NCI-H446 (cell line): ENCODE data around the gene TIMP4.

ENCODE experiments used
- DNase-seq, 2 experiments: peaks; one replicate each; lab custom pipeline; 2025; lab: John Stamatoyannopoulos, UW

Gene TIMP4

DNA sequence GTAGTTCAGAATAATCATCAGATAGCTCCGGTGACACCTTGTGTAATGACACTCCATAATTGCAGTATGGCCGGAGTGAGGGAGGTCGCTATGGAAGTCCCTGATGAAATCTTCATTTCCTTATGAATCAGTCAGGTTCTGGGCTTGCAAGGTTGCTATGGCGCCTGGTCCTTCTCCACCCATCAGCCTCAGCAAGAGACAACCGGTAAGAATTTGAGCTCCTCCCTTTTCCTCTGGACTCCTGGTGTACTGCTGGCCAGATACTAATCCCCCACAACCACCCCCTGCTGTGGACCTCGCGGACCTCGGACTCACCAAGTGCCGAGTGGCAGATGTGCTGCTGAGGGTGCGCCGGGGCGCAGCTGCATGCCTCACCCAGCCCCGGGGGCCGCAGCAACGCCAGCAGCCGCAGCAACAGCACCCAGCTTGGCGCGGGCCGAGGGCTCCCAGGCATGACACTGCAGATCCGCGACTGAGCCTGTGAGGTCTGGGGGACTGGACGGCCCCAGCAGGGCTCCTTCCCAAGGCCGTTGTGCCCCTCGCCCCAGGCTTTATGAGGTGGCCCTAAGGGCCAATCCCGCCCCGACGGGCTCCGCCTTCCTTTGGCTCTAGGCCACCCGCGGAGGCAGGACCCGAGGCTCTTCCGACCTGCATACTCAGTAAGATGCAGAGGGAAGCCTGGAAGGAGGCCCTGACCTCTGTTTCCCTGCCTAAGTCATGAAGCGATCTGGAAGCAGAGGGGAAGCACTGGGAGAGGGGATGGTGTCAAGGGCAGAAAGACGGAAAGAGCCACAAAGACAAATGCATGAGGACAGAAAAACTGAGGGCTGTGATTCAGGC lies at the start of gene TIMP4:
TIMP4 (minus strand) TSS at position 526 of the 840 bp plus-strand sequence; CDS start at position 454, 72 bp downstream.
- DNase-seq = no peak

DNA sequence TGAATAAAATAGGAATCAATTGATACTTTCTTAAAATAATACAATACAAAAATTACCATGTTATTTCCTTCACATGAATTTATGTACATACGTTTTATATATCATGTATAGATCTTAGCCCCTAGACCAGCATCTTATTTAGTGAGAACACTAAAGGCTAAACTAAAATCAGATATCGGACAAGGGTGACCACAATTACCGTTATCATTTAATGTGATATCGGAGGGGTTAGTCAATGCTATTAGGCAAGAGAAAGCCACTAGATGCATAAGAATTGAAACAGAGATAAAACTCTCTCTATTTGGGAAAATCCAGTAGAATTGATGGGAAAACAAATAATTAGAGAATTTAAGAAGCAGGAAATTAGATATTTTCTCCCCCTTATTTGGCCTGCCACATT lies 46.5 kb upstream of the TIMP4 start:
- no peak for DNase-seq

- no peak for DNase-seq
These were observed 43.1 kb upstream of the TIMP4 start for GRCh38 chr3:12201813-12202212.

DNA sequence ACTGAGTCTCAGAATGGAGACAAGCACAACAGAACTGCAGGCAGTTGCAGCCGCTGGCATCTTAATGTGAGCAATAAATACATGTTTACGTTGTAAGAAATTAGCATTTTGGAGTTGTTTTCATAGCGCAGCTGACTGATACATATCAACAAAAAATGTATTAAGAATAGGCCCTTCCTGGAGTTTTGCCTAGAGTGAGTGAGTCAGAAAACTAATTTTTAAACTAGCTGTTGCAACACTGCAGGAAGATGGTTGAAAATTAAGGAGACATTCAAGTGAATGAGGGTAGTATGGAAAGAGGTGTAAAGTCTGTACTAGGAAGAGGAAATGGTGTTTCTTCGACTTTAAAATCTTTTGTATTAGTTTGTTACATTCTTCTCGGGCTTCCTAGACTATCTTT lies 39.6 kb upstream of the TIMP4 start:
- no peak for DNase-seq

- no peak for DNase-seq
These were observed 38.8 kb upstream of the TIMP4 start for GRCh38 chr3:12197475-12197874.

DNA sequence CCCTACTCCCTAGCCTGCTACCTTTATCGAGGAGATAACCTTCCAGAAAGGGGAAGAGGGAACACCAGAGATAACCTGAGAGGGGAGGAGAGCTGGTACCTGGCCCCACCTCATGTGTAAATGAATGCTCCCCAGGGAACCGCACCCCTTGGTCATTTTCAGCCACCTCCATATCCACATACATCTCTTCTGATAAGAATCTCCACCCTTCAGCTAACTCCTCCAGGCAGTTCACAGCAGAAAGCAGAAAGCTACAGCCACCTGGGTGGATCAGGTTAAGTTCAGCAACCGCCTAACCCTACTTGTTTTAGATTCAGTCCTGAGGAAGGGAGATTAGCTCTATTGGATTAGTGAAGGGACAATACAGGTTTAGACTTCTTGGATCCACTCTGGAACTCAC lies 38.0 kb upstream of the TIMP4 start:
- no peak for DNase-seq

- no peak for DNase-seq
These were observed 36.5 kb upstream of the TIMP4 start for GRCh38 chr3:12195231-12195630.

DNA sequence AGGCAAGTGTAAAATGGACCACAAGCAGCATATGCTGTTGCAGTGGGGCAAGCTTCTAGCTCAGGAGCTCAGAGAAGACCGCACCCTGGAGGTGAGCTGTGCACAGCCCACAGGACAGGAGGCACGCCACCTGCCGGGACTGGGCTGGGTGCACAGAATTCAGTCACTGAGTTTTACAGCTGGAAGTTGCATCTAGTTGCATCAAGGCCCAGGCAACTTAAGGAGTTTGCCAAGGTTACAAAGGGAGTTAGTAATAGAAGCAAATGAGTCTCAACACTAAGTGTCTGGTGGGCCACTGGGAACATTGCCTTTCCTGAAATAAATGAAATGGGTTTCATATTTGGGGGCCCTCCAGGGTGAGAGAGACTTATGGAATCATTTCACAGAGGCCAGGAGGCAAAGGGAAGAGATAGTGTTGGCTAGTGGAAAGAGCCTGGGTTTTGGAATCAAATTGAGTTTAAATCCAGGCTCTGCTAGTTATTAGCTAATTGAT lies 36.0 kb upstream of the TIMP4 start:
- no peak for DNase-seq

DNA sequence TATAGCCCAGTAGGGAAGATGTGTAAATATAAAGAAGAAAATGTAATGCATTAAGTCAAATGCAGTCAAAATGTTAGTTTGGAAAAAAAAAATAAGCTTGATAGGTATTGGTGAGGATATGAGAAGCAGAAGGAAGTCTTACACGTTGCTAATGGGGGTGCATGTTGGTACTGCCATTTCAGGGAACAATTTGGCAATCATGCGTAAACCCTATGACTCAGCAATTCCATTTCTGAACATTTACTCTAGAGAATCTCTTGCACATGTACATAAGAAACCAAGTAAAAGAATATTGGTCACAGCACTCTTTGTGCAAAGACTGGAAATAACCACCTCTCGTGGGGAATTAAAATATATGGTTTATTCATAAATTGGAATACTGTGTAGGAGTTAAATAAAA lies 35.5 kb upstream of the TIMP4 start:
- DNase-seq = no peak

DNA sequence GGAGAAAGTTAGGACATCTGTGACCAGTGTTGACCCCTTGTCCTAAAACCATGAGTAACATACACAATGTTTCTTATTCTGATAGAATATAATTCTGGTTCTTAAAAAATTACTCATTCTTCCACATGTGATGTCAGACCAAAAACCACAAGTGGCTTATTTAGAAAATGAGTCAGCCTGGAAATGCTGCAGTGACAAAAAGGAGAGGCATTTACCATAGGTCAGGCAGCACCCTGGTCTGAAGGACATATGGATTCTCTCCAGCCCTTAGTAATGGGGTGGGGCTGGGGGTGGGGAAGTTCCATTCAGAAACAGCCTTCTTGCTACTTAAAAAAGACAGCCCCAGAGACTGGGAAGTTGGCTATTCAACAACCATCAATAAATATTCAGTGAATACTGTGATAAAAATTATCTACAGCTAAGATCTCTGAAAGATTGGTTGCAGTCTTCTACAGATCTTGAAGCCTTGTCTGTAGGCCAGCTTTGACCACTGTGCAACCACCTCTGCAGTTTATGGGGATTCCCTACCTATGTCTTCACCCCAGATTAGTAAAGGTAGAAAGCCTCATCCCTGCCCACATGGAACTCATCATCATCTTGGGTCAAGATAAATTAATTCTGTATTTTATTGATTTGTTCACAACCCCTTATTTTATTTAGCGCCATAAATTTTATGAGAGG lies 34.9 kb upstream of the TIMP4 start:
- no peak for DNase-seq

GRCh38 chr3:12192655-12193484 lies 34.2 kb upstream of the TIMP4 start:
- no peak for DNase-seq

DNA sequence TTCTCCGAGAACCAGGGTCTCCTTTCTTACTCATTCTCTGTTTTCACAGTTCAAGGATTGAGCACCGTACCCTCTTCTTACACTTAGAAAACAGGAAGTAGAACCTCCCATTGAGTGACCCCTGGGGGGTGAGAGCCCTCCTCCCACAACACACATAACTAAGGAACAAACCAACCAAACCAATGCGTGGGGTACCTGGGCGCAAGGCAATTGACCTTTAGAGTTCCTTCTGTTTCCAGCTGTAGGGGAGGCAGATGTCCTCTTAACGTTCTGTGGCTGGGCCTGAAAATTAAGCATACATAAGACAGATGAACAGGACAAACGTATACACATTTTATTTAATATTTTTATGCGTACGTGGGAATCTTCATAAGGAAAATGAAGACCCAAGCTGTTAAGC lies 33.5 kb upstream of the TIMP4 start:
- DNase-seq = no peak

- no peak for DNase-seq
These were observed 32.8 kb upstream of the TIMP4 start for GRCh38 chr3:12191559-12191958.

DNA sequence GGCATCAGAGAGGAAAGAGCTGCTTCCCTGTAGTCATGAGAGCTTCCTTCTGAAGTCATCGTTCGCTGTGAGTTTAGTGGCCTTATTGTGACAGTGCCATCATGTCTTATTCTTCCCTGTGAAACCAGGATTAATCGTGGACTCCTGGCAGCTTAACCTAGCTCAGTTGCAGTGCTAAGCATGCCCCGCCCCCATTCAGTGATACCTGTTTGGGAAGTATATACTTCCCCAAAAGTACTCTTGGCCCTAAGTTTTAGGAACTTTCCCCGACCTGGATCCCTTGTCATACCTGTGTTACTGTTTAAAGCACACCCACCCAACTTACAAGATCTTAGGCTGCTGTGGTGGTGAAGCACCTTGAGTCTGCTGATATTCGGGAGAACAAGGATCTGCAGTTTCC lies 32.1 kb upstream of the TIMP4 start:
- DNase-seq = no peak

DNA sequence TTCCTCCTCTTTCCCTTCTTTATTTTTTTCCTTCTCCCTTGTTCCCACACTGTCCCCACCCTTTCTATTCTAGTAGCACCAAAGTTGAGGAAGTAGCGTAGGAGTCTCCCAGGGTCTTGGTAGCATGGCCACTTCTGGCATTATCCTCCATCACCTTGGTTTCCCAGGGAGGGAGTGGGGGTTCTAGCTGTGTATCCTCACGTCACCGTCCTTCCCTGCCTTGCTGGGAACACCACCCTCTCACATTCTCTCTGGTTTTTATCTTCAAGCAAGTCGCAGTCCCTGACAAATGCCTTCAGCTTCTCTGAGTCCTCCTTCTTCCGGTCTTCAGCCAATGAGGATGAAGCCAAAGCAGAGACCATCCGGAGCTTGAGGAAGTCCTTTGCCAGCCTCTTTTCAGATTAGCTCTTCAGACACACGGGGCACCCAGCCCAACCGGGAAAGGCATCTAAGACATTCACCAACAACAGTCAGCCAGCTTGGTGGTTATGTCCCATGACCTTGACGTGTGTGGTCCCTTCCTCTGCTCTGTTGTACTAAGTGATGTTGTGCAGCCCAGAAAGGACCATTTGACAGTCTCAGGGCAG lies 31.6 kb upstream of the TIMP4 start:
- DNase-seq = no peak

GRCh38 chr3:12188681-12189287 lies 30.1 kb upstream of the TIMP4 start:
- no peak for DNase-seq

DNA sequence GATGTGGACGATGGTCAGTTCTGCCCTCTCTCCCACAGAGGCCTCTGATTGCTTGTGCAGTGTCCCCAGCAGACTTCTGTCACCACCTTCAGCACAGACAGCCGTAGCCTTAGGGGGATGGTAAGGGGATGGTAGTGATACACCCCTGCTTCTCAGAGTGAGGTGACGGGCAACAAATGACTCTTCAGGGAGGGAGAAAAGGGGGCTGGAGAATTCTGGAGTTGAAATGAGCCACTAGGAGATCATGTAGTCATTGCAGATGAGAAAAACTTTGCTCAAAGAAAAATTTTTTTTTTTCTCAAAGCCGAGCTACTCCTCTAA lies 29.6 kb upstream of the TIMP4 start:
- DNase-seq = no peak

DNA sequence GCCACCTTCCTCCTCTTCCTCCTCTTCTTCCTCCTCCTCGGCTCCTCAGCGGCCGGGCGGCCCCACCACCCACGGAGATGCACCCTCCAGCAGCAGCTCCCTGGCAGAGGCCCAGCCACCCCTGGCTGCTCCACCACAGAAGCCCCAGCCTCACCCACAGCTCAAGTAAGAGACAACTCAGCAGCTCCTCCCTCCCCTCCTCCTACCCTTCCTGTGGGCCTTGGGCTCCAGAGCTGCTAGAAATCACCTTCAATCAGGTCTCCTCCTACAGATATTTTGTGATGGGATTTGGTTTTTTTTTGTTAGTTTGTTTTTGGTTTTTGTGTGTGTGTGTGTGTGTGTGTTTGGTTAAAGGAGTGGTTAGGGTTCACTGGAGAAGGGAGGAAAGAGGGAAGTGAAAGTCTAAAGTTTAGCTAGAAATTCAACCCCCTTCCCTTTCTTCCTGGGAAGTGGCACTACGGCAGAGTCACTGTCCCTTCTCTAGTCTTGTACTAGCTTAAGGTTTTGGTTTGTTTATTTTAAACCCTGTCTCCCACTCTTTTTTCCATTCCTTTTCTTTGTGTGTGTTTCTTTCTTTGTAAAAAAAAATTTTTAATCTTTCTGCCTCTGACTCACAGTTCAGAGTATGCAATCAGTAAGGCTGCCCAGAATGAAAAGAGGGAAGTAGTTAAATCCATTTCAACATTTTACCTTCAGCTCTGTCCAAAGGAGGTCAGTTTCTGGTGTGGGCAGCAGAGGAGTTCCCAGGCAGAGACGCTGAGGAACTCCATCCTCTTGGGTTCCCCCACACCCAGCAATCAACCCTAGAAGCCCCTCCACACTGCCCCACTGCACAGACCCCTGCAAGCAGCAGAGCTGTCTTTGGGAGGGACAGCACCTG lies 29.0 kb upstream of the TIMP4 start:
- no peak for DNase-seq

- no peak for DNase-seq
These were observed 28.0 kb upstream of the TIMP4 start for GRCh38 chr3:12186515-12187286.

GRCh38 chr3:12186046-12186445 lies 27.3 kb upstream of the TIMP4 start:
- no peak for DNase-seq
